ENCODE data around the gene GET4. TPM values are rescaled to one million over a fixed set of nuclear protein-coding genes. Genes with fewer than 3 reads are reported as not detected.

The GET4 gene
- total and polyA plus RNA-seq, 2 of the 13 experiments (the other 11 are each of a cell fraction or from before 2014, with no cell fraction given) = 28.2 to 35.2 TPM

GRCh38 chr7:835021-835420 lies 41.3 kb upstream of the GET4 start:
- H3K79me2 ChIP-seq (ENCODE audit: insufficient read depth, low read length) = peaks cover 69% of the 10 kb centered on the region
- ATAC-seq (no peak), DNase-seq (ENCODE audit: low spot score) (no peak), FAIRE-seq (no peak)
- TF ChIP-seq SCMH1 (CRISPR knock-in tag; IDR thresholded peaks at IDR 0.05; ENCODE audit: borderline replicate concordance) = no peak
- TF ChIP-seq, protein P1, sequence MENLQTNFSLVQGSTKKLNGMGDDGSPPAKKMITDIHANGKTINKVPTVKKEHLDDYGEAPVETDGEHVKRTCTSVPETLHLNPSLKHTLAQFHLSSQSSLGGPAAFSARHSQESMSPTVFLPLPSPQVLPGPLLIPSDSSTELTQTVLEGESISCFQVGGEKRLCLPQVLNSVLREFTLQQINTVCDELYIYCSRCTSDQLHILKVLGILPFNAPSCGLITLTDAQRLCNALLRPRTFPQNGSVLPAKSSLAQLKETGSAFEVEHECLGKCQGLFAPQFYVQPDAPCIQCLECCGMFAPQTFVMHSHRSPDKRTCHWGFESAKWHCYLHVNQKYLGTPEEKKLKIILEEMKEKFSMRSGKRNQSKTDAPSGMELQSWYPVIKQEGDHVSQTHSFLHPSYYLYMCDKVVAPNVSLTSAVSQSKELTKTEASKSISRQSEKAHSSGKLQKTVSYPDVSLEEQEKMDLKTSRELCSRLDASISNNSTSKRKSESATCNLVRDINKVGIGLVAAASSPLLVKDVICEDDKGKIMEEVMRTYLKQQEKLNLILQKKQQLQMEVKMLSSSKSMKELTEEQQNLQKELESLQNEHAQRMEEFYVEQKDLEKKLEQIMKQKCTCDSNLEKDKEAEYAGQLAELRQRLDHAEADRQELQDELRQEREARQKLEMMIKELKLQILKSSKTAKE (CRISPR knock-in tag; IDR thresholded peaks at IDR 0.05; ENCODE audit: borderline replicate concordance) = no peak
- H3K36me3 ChIP-seq (replicated peaks in 1 of 2; ENCODE audit: control insufficient read depth in 1 of 2, insufficient read depth in 2 of 2, low read length in 2 of 2) = peaks cover 4 to 19% of the 10 kb centered on the region in 2 experiments; a peak in 4 of 5 replicates
- CTCF ChIA-PET (ENCODE audit: low intra/inter-chr PET ratio, low total read pairs) = no interaction called here
- H3K4me1 ChIP-seq (ENCODE audit: insufficient read depth, low read length) = peaks cover 23% of the 10 kb centered on the region
- no peak overlapping the region for H3K4me2 ChIP-seq (ENCODE audit: low read depth, low read length)
- POLR2A ChIA-PET = no interaction called here
- 98% methylated on average over 11 of the region's 12 CpGs for WGBS (ENCODE audit: low lambda C conversion rate)
- no peak overlapping the region for H3K4me3 ChIP-seq (replicated peaks in 1 of 3; ENCODE audit: insufficient read depth in 1 of 3, low read depth in 2 of 3, low read length in 3 of 3)
- intact Hi-C loops (cut with micrococcal nuclease; ENCODE audit: unreplicated experiment) (no loop called here), in situ Hi-C loops (cut with HindIII; ENCODE audit: extremely low pct_ligation_motif_present, low pct_unique_long_range_greater_than_20kb) (no loop called here)
- no peak overlapping the region for H3K9ac ChIP-seq (ENCODE audit: insufficient read depth, low read depth, low read length)
- H3K27me3 ChIP-seq (ENCODE audit: control insufficient read depth in 1 of 2, insufficient read depth in 2 of 2, low read length in 2 of 2) = no peaks in the 10 kb centered on the region
- no peak overlapping the region for H3K27ac ChIP-seq (ENCODE audit: extremely low read length, insufficient read depth, low read length)
- BruUV-seq (replicated peaks) = no TSS peak
- no peaks in the 10 kb centered on the region for H3K9me3 ChIP-seq (ENCODE audit: low read length)
- peaks cover 8% of the 10 kb centered on the region for H4K20me1 ChIP-seq (ENCODE audit: insufficient read depth, low read length)
- no peak overlapping the region for H2AFZ ChIP-seq (ENCODE audit: low read length)

DNA sequence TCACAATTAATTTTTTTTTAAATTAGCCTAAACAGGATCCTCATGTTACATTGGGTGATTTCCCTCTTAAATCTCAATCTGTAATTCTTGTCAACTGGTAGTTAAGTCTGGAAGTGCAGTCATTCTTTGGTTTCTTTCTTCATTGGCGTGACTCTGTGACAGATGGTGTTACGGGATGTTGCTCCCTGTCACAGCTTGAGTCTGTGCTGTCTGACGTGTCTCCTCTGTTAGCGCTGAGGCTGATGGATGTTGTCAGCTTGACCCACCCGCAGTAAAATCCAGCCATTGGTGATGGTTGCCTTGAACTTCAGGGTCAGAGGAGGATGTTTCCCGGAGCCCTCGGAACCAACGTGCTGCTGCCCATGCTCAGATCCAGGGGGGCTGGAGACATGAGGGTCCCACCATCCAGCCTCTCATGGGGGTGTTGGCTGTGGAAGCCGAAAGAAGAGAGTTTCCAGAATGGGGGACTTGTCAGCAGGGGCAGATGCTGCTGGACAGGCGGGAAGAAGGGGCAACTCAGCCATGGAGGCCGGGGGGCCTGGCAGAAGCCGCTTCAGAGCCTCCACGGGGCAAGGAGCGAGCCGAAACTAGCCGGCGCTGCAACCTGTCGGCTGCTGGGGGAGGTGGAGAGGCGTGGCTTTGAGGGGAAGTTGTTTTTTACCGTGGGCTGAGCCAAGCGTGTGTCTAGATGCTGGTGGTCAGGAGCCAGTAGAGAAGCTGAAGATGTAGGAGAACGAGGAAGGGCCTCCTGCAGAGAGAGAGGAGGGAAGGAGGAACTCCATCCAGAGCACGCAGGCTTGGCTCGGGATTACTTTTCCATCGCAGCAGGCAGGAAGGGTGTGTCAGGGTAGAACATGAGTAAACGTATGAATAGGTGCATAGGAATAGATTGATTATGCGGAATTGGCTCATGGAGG lies 40.6 kb upstream of the GET4 start:
- Histone ChIP-seq H3K4me2 (ENCODE audit: low read depth, low read length) (no peak overlapping the region), H3K27ac (ENCODE audit: extremely low read length, insufficient read depth, low read length) (no peak overlapping the region), H2AFZ (ENCODE audit: low read length) (no peak overlapping the region), H3K36me3 (replicated peaks in 1 of 2; ENCODE audit: control insufficient read depth in 1 of 2, insufficient read depth in 2 of 2, low read length in 2 of 2) (peaks cover 6 to 23% of the 10 kb centered on the region in 2 experiments; a peak in 4 of 5 replicates), H3K4me1 (ENCODE audit: insufficient read depth, low read length) (peaks cover 23% of the 10 kb centered on the region), H4K20me1 (ENCODE audit: insufficient read depth, low read length) (peaks cover 5% of the 10 kb centered on the region), H3K79me2 (ENCODE audit: insufficient read depth, low read length) (peaks cover 61% of the 10 kb centered on the region), H3K9ac (ENCODE audit: insufficient read depth, low read depth, low read length) (no peak overlapping the region), H3K27me3 (ENCODE audit: control insufficient read depth in 1 of 2, insufficient read depth in 2 of 2, low read length in 2 of 2) (no peaks in the 10 kb centered on the region), H3K9me3 (ENCODE audit: low read length) (no peaks in the 10 kb centered on the region), H3K4me3 (replicated peaks in 1 of 3; ENCODE audit: insufficient read depth in 1 of 3, low read depth in 2 of 3, low read length in 3 of 3) (no peak overlapping the region)
- ATAC-seq (peak; percentile 36), DNase-seq (ENCODE audit: low spot score) (no peak), FAIRE-seq (no peak)
- BruUV-seq (replicated peaks) = no TSS peak
- in situ Hi-C loops (cut with HindIII; ENCODE audit: extremely low pct_ligation_motif_present, low pct_unique_long_range_greater_than_20kb) (no loop called here), intact Hi-C loops (cut with micrococcal nuclease; ENCODE audit: unreplicated experiment) (loop anchor here (1.0 kb wide), 1 partner anchor 38 kb away; no protein-coding TSS in a partner anchor)
- CTCF ChIA-PET (ENCODE audit: low intra/inter-chr PET ratio, low total read pairs) = no interaction called here
- 90% methylated on average over 27 of the region's 27 CpGs for WGBS (ENCODE audit: low lambda C conversion rate)
- POLR2A ChIA-PET = no interaction called here
- TF ChIP-seq NFIB (CRISPR knock-in tag; IDR thresholded peaks at IDR 0.05; ENCODE audit: borderline replicate concordance) (no peak), REL (CRISPR knock-in tag; conservative IDR thresholded peaks at IDR 0.05) (no peak), TEAD2 (CRISPR knock-in tag; IDR thresholded peaks at IDR 0.05) (no peak), KLF15 (CRISPR knock-in tag; IDR thresholded peaks at IDR 0.05; ENCODE audit: borderline replicate concordance) (no peak), NFRKB (IDR thresholded peaks at IDR 0.05) (no peak), CHD4 (IDR thresholded peaks at IDR 0.05; ENCODE audit: borderline replicate concordance, low read length) (no peak)
- TF ChIP-seq, protein P2, sequence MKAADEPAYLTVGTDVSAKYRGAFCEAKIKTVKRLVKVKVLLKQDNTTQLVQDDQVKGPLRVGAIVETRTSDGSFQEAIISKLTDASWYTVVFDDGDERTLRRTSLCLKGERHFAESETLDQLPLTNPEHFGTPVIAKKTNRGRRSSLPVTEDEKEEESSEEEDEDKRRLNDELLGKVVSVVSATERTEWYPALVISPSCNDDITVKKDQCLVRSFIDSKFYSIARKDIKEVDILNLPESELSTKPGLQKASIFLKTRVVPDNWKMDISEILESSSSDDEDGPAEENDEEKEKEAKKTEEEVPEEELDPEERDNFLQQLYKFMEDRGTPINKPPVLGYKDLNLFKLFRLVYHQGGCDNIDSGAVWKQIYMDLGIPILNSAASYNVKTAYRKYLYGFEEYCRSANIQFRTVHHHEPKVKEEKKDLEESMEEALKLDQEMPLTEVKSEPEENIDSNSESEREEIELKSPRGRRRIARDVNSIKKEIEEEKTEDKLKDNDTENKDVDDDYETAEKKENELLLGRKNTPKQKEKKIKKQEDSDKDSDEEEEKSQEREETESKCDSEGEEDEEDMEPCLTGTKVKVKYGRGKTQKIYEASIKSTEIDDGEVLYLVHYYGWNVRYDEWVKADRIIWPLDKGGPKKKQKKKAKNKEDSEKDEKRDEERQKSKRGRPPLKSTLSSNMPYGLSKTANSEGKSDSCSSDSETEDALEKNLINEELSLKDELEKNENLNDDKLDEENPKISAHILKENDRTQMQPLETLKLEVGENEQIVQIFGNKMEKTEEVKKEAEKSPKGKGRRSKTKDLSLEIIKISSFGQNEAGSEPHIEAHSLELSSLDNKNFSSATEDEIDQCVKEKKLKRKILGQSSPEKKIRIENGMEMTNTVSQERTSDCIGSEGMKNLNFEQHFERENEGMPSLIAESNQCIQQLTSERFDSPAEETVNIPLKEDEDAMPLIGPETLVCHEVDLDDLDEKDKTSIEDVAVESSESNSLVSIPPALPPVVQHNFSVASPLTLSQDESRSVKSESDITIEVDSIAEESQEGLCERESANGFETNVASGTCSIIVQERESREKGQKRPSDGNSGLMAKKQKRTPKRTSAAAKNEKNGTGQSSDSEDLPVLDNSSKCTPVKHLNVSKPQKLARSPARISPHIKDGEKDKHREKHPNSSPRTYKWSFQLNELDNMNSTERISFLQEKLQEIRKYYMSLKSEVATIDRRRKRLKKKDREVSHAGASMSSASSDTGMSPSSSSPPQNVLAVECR (CRISPR knock-in tag; IDR thresholded peaks at IDR 0.05; ENCODE audit: borderline replicate concordance) = no peak

Measured in HepG2 (cell line).